ENCODE data around the gene RPUSD4. TPM values are rescaled to one million over a fixed set of nuclear protein-coding genes. Genes with fewer than 3 reads are reported as not detected.

The RPUSD4 gene
- total and polyA plus RNA-seq, 9 of the 15 experiments (the other 6 are each of a cell fraction or from before 2014, with no cell fraction given) = 27.4 to 56.2 (median 44.6) TPM

- TF ChIP-seq CHD7 (IDR thresholded peaks at IDR 0.05; ENCODE audit: low read depth, low read length) (no peak), RUNX1 (IDR thresholded peaks at IDR 0.05; ENCODE audit: low read depth) (no peak), PTRF (tag; IDR thresholded peaks at IDR 0.05) (no peak), ZNF75A (CRISPR knock-in tag; IDR thresholded peaks at IDR 0.05) (no peak), ZBTB17 (CRISPR knock-in tag; IDR thresholded peaks at IDR 0.05) (no peak), BRD4 (IDR thresholded peaks at IDR 0.05) (no peak), MYC (IDR thresholded peaks at IDR 0.05; ENCODE audit: low read depth, low read length) (no peak), MYC (CRISPR knock-in tag; IDR thresholded peaks at IDR 0.05; ENCODE audit: borderline replicate concordance, low read depth) (no peak), CBX5 (IDR thresholded peaks at IDR 0.05; ENCODE audit: borderline replicate concordance, low read depth) (no peak), CBX3 (IDR thresholded peaks at IDR 0.05; ENCODE audit: borderline replicate concordance in 1 of 2, low read length in 2 of 2) (no peak), RNF219 (CRISPR knock-in tag; IDR thresholded peaks at IDR 0.05) (no peak)
These were observed 3.0 kb upstream of the RPUSD4 start (continued) for GRCh38 chr11:126214441-126214840.

All from K562 (cell line).